Ascending aorta (tissue), 2 donors: ENCODE data around the gene NCOA3. TPM values are rescaled to one million over a fixed set of nuclear protein-coding genes. Genes with fewer than 3 reads are reported as not detected.

Experiments used
- DNase-seq, 2 donors: peaks; one replicate each; pipeline ENCODE4 v3.0.0-alpha.2; 2019; ENCODE audit warnings: low spot score in 2 of 2
- H3K27ac ChIP-seq, 2 donors: fragments of 200-600 bp; sonication (generic); one replicate each; pipeline ENCODE4 v1.5.1; 2016 to 2017; ENCODE audit warnings: mild to moderate bottlenecking in 1 of 2
- H3K27me3 ChIP-seq: fragments of 200-600 bp; sonication (generic); one replicate; pipeline ENCODE4 v1.5.1; 2017
- H3K36me3 ChIP-seq, 2 donors: fragments of 200-600 bp; sonication (generic); one replicate each; pipeline ENCODE4 v1.5.1; 2016
- H3K4me1 ChIP-seq, 2 donors: fragments of 200-600 bp; sonication (generic); one replicate each; pipeline ENCODE4 v1.5.1; 2016 to 2017; ENCODE audit warnings: mild to moderate bottlenecking in 1 of 2
- H3K4me3 ChIP-seq, 2 donors: fragments of 200-600 bp; sonication (generic); one replicate each; pipeline ENCODE4 v1.5.1; 2016 to 2017; ENCODE audit warnings: mild to moderate bottlenecking in 1 of 2
- H3K9me3 ChIP-seq, 2 donors: fragments of 200-600 bp; sonication (generic); one replicate each; pipeline ENCODE4 v1.5.1; 2016
- CTCF ChIP-seq, 3 experiments: fragments of 200-600 bp in 2 of 3; fragments of 450-650 bp in 1 of 3; sonication (generic) in 2 of 3; IDR thresholded peaks; one replicate each; pipeline ENCODE4 v1.5.1; 2016 to 2019; ENCODE audit warnings: antibody characterized with exemption in 3 of 3, mild to moderate bottlenecking in 1 of 3, moderate library complexity in 1 of 3
- intact Hi-C: fragments of 100-400 bp; cut with DNase I; formaldehyde crosslinking; loops from one replicate; pipeline ENCODE4 v1.15.1; 2023
- total RNA-seq: library from RNA; depleted of rRNA; stranded (reverse); fragments of >200 nt; gene quantifications from one replicate; pipeline ENCODE4 v1.1.0, GENCODE V29; 2016

The NCOA3 gene
- total RNA-seq, 1 donor from 2014 or later: 26.3 TPM

- H3K27ac ChIP-seq: no peak overlapping the region
- intact Hi-C loops: loop anchor here (10.0 kb wide), 1 partner anchor 114 kb away; the partner anchor contains the start of gene NCOA3
- H3K4me3 ChIP-seq: no peak overlapping the region
- H3K27me3 ChIP-seq: no peaks in the 10 kb centered on the region
- no peaks in the 10 kb centered on the region for H3K4me1 ChIP-seq
- no peak for DNase-seq
- H3K36me3 ChIP-seq: peaks cover 6 to 10% of the 10 kb centered on the region in 2 donors
- no peaks in the 10 kb centered on the region for H3K9me3 ChIP-seq
- no peak for TF ChIP-seq CTCF (IDR thresholded peaks at IDR 0.05)
These were observed 116.8 kb downstream of the NCOA3 start for GRCh38 chr20:47618479-47618878.

- DNase-seq: no peak
- Histone ChIP-seq H3K4me1 (no peaks in the 10 kb centered on the region), H3K4me3 (no peak overlapping the region), H3K27me3 (no peaks in the 10 kb centered on the region), H3K36me3 (peaks cover 11 to 18% of the 10 kb centered on the region in 2 donors), H3K9me3 (no peaks in the 10 kb centered on the region), H3K27ac (no peak overlapping the region)
- intact Hi-C loops: loop anchor here (1.0 to 5.0 kb wide), 4 partner anchors 236 to 869 kb away; no protein-coding TSS in a partner anchor
- TF ChIP-seq CTCF (IDR thresholded peaks at IDR 0.05): peak; percentile 64 to 87 (median 81)
These were observed 119.4 kb downstream of the NCOA3 start for GRCh38 chr20:47620808-47621805.

- DNase-seq: no peak
- Histone ChIP-seq H3K27ac (no peak overlapping the region), H3K4me1 (no peaks in the 10 kb centered on the region), H3K27me3 (no peaks in the 10 kb centered on the region), H3K4me3 (no peak overlapping the region), H3K36me3 (peaks cover 16 to 18% of the 10 kb centered on the region in 2 donors), H3K9me3 (no peaks in the 10 kb centered on the region)
- intact Hi-C loops: loop anchor here (5.0 kb wide), 1 partner anchor 870 kb away; no protein-coding TSS in a partner anchor
- no peak for TF ChIP-seq CTCF (IDR thresholded peaks at IDR 0.05)
These were observed 120.5 kb downstream of the NCOA3 start for GRCh38 chr20:47622118-47622665.

- no peaks in the 10 kb centered on the region for H3K27me3 ChIP-seq
- H3K36me3 ChIP-seq: peaks cover 19 to 23% of the 10 kb centered on the region in 2 donors
- H3K27ac ChIP-seq: no peak overlapping the region
- DNase-seq: no peak
- no peak for TF ChIP-seq CTCF (IDR thresholded peaks at IDR 0.05)
- intact Hi-C loops: loop anchor here (5.0 kb wide), 1 partner anchor 871 kb away; no protein-coding TSS in a partner anchor
- H3K4me3 ChIP-seq: no peak overlapping the region
- H3K4me1 ChIP-seq: no peaks in the 10 kb centered on the region
- no peaks in the 10 kb centered on the region for H3K9me3 ChIP-seq
These were observed 121.5 kb downstream of the NCOA3 start for GRCh38 chr20:47623206-47623605.

- H3K9me3 ChIP-seq: no peaks in the 10 kb centered on the region
- no peaks in the 10 kb centered on the region for H3K4me1 ChIP-seq
- TF ChIP-seq CTCF (IDR thresholded peaks at IDR 0.05): no peak
- intact Hi-C loops: no loop called here
- no peak overlapping the region for H3K27ac ChIP-seq
- H3K4me3 ChIP-seq: no peak overlapping the region
- peaks cover 31% of the 10 kb centered on the region in 2 donors for H3K36me3 ChIP-seq
- H3K27me3 ChIP-seq: no peaks in the 10 kb centered on the region
- no peak for DNase-seq
These were observed 125.9 kb downstream of the NCOA3 start for GRCh38 chr20:47627540-47627939.
